Measurements from ENCODE around the gene TBATA. TPM values are rescaled to one million over a fixed set of nuclear protein-coding genes. Genes with fewer than 3 reads are reported as not detected.

The TBATA gene
- total RNA-seq: not detected in 2 replicates
- long read RNA-seq: 0 reads

- no peak for DNase-seq (ENCODE audit: extremely low spot score, unreplicated experiment)
- Mint-ChIP-seq H3K27me3 (ENCODE audit: unreplicated experiment) (peaks cover 26% of the 10 kb centered on the region), H3K36me3 (ENCODE audit: unreplicated experiment) (no peaks in the 10 kb centered on the region), H3K9me3 (ENCODE audit: unreplicated experiment) (no peaks in the 10 kb centered on the region), H3K4me1 (ENCODE audit: unreplicated experiment) (peaks cover 2% of the 10 kb centered on the region), H3K4me3 (ENCODE audit: unreplicated experiment) (no peak within 1 kb of the TSS), H3K27ac (ENCODE audit: unreplicated experiment) (no peak within 1 kb of the TSS)
- TF ChIP-seq CTCF (IDR thresholded peaks at IDR 0.05): no peak
Measured at GRCh38 chr10:70785190-70785589, at the start of gene TBATA. TBATA (minus strand) TSS chr10:70785377; CDS start chr10:70783379, 1,998 bp downstream.

- Mint-ChIP-seq H3K4me1 (ENCODE audit: unreplicated experiment) (peaks cover 49% of the 10 kb centered on the region), H3K27ac (ENCODE audit: unreplicated experiment) (peak overlapping the region; percentile 75), H3K36me3 (ENCODE audit: unreplicated experiment) (peaks cover 29% of the 10 kb centered on the region), H3K4me3 (ENCODE audit: unreplicated experiment) (no peak overlapping the region), H3K27me3 (ENCODE audit: unreplicated experiment) (no peaks in the 10 kb centered on the region), H3K9me3 (ENCODE audit: unreplicated experiment) (no peaks in the 10 kb centered on the region)
- DNase-seq (ENCODE audit: extremely low spot score, unreplicated experiment): no peak
- TF ChIP-seq CTCF (IDR thresholded peaks at IDR 0.05): no peak
Measured at GRCh38 chr10:70834441-70835151, 49.4 kb upstream of the TBATA start.

GRCh38 chr10:70834021-70834420 is 48.8 kb upstream of the TBATA start:
- Mint-ChIP-seq H3K36me3 (ENCODE audit: unreplicated experiment) (peaks cover 26% of the 10 kb centered on the region), H3K9me3 (ENCODE audit: unreplicated experiment) (no peaks in the 10 kb centered on the region), H3K27ac (ENCODE audit: unreplicated experiment) (peak overlapping the region; percentile 75), H3K27me3 (ENCODE audit: unreplicated experiment) (no peaks in the 10 kb centered on the region), H3K4me3 (ENCODE audit: unreplicated experiment) (no peak overlapping the region), H3K4me1 (ENCODE audit: unreplicated experiment) (peaks cover 49% of the 10 kb centered on the region)
- DNase-seq (ENCODE audit: extremely low spot score, unreplicated experiment): no peak
- TF ChIP-seq CTCF (IDR thresholded peaks at IDR 0.05): no peak

- H3K4me3 Mint-ChIP-seq (ENCODE audit: unreplicated experiment): no peak overlapping the region
- H3K27ac Mint-ChIP-seq (ENCODE audit: unreplicated experiment): peak overlapping the region; percentile 75
- no peaks in the 10 kb centered on the region for H3K27me3 Mint-ChIP-seq (ENCODE audit: unreplicated experiment)
- DNase-seq (ENCODE audit: extremely low spot score, unreplicated experiment): no peak
- H3K9me3 Mint-ChIP-seq (ENCODE audit: unreplicated experiment): no peaks in the 10 kb centered on the region
- TF ChIP-seq CTCF (IDR thresholded peaks at IDR 0.05): no peak
- peaks cover 49% of the 10 kb centered on the region for H3K4me1 Mint-ChIP-seq (ENCODE audit: unreplicated experiment)
- peaks cover 27% of the 10 kb centered on the region for H3K36me3 Mint-ChIP-seq (ENCODE audit: unreplicated experiment)
Measured at GRCh38 chr10:70833601-70834000, 48.4 kb upstream of the TBATA start.

GRCh38 chr10:70832852-70833528 is 47.8 kb upstream of the TBATA start:
- H3K36me3 Mint-ChIP-seq (ENCODE audit: unreplicated experiment): peaks cover 25% of the 10 kb centered on the region
- no peak overlapping the region for H3K4me3 Mint-ChIP-seq (ENCODE audit: unreplicated experiment)
- TF ChIP-seq CTCF (IDR thresholded peaks at IDR 0.05): no peak
- DNase-seq (ENCODE audit: extremely low spot score, unreplicated experiment): no peak
- peaks cover 49% of the 10 kb centered on the region for H3K4me1 Mint-ChIP-seq (ENCODE audit: unreplicated experiment)
- no peaks in the 10 kb centered on the region for H3K9me3 Mint-ChIP-seq (ENCODE audit: unreplicated experiment)
- H3K27me3 Mint-ChIP-seq (ENCODE audit: unreplicated experiment): no peaks in the 10 kb centered on the region
- peak overlapping the region; percentile 75 for H3K27ac Mint-ChIP-seq (ENCODE audit: unreplicated experiment)

All from osteocyte (in vitro differentiated cells).